Endothelial cell (in vitro differentiated cells): ENCODE results near the gene ARMC7. TPM values are rescaled to one million over a fixed set of nuclear protein-coding genes. Genes with fewer than 3 reads are reported as not detected.

Experiments
- DNase-seq: peaks from one replicate; pipeline ENCODE4 v3.0.0; 2021; ENCODE audit warnings: low spot score
- H3K27ac Mint-ChIP-seq: one replicate; pipeline ENCODE4 v1.8.0; 2021; ENCODE audit warnings: mixed read lengths, inconsistent platforms; ENCODE audit not compliant: unreplicated experiment
- H3K27me3 Mint-ChIP-seq: one replicate; pipeline ENCODE4 v1.8.0; 2021; ENCODE audit warnings: mild to moderate bottlenecking, moderate library complexity, mixed read lengths, inconsistent platforms; ENCODE audit not compliant: unreplicated experiment
- H3K36me3 Mint-ChIP-seq: one replicate; pipeline ENCODE4 v1.8.0; 2021; ENCODE audit warnings: mild to moderate bottlenecking, low read depth, mixed read lengths, inconsistent platforms; ENCODE audit not compliant: unreplicated experiment
- H3K4me1 Mint-ChIP-seq: one replicate; pipeline ENCODE4 v1.8.0; 2021; ENCODE audit warnings: mild to moderate bottlenecking, mixed read lengths, inconsistent platforms; ENCODE audit not compliant: unreplicated experiment
- H3K4me3 Mint-ChIP-seq: one replicate; pipeline ENCODE4 v1.8.0; 2021; ENCODE audit warnings: mild to moderate bottlenecking, mixed read lengths, inconsistent platforms; ENCODE audit not compliant: unreplicated experiment
- H3K9me3 Mint-ChIP-seq: one replicate; pipeline ENCODE4 v1.8.0; 2021; ENCODE audit warnings: mixed read lengths, inconsistent platforms; ENCODE audit not compliant: unreplicated experiment
- total RNA-seq: library from RNA; stranded (reverse); fragmentation: NEBNext Ultra II Directional; extraction: Animal tissue kit (Norgen Biotek cat#: 25700); gene quantifications from one replicate; pipeline ENCODE4 v1.2.1, GENCODE V29; 2021; ENCODE audit not compliant: unreplicated experiment
- TF ChIP-seq, protein P1 (sequence below): fragments of 200-600 bp; sonication (generic); IDR thresholded peaks from one replicate; pipeline ENCODE4 v1.5.0; 2021; ENCODE audit warnings: antibody characterized with exemption; ENCODE audit not compliant: unreplicated experiment

Gene ARMC7
- total RNA-seq, 1 donor from 2014 or later, result 43.4 TPM

- H3K27ac Mint-ChIP-seq, result peak overlapping the region; percentile 86
- TF ChIP-seq, protein P1, sequence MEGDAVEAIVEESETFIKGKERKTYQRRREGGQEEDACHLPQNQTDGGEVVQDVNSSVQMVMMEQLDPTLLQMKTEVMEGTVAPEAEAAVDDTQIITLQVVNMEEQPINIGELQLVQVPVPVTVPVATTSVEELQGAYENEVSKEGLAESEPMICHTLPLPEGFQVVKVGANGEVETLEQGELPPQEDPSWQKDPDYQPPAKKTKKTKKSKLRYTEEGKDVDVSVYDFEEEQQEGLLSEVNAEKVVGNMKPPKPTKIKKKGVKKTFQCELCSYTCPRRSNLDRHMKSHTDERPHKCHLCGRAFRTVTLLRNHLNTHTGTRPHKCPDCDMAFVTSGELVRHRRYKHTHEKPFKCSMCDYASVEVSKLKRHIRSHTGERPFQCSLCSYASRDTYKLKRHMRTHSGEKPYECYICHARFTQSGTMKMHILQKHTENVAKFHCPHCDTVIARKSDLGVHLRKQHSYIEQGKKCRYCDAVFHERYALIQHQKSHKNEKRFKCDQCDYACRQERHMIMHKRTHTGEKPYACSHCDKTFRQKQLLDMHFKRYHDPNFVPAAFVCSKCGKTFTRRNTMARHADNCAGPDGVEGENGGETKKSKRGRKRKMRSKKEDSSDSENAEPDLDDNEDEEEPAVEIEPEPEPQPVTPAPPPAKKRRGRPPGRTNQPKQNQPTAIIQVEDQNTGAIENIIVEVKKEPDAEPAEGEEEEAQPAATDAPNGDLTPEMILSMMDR, result no peak
- H3K27me3 Mint-ChIP-seq, result peaks cover 24% of the 10 kb centered on the region
- H3K4me1 Mint-ChIP-seq, result peaks cover 61% of the 10 kb centered on the region
- H3K36me3 Mint-ChIP-seq, result peaks cover 14% of the 10 kb centered on the region
- peak overlapping the region; percentile 87 for H3K4me3 Mint-ChIP-seq
- no peaks in the 10 kb centered on the region for H3K9me3 Mint-ChIP-seq
- DNase-seq, result no peak
These were observed 21.0 kb upstream of the ARMC7 start for GRCh38 chr17:75088465-75089417.

DNA sequence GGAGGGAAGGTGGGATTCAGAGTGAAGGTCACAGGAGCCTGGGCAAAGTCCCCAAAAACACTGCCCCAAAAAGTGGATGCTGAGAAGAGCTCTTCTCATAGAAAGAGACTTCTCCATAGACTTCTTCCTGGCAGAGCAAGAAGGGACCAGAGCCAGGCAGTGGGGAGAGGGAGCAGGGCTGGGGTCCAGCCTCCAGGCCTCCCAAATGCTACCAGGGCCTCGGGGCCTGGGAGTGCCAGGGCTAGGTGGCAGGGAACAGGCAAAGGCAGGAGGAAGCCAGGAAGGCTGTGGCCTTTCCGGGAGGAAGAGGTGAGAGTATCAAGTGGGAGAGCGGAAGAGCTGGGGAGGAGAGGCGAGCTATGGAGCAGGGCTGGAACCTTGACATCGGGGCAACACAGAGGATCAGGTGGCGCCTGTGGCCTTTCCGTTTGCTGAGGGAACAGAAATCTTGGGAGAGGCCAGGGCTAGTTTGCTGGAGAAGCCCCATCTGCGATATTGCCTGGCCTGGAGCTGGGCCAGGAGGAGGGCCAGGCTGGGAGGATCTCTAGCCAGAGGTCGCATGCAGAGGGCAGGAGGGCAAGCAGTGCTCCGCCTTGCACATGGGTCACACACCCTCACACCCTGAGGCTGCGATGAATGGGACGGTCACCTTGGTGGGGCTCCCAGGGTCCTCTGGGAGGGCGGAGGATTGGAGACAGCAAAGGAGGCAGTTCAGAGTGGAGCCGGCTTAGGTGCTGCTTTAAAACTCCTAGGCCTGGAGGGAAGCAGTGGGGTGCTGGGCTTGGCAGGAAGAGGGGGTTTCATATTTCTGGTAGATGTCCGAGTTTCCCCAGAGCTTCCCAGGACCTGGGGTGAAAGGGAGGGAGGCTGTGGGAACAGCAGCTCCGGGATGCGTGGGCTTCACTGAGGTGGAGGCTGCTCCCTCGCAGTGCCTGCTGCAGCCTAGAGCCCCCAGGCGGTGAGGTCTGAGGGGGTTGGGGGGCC lies 18.6 kb upstream of the ARMC7 start:
- Mint-ChIP-seq H3K9me3 (no peaks in the 10 kb centered on the region), H3K36me3 (peaks cover 14% of the 10 kb centered on the region), H3K27me3 (peaks cover 26% of the 10 kb centered on the region), H3K27ac (peak overlapping the region; percentile 44), H3K4me1 (peaks cover 53% of the 10 kb centered on the region), H3K4me3 (peak overlapping the region; percentile 72)
- DNase-seq, result peak; percentile 22
- TF ChIP-seq, protein P1, result no peak

DNA sequence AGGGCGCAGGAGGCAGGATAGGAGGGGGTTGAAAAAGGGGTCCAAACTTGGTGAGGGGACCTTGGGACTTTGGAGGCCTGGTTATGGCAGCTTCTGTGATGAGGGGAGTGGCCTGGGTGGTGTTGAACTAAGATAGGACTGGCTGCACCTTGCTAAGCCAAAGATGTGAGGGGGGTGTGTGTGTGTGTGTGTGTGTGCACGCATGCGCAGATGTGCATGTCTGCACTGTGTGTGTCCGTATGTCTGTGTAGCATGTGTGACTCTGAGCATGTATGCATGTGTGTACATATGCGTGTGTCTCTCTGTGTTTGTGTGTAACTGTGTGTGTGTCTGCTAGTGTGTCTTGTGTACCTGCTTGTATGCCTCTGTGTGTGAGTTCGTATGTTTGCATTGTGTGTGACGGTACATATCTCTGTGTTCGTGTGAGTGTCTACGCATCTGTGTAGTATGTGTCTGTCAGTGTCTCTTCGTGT lies 17.9 kb upstream of the ARMC7 start:
- H3K27me3 Mint-ChIP-seq, result peaks cover 25% of the 10 kb centered on the region
- peaks cover 48% of the 10 kb centered on the region for H3K4me1 Mint-ChIP-seq
- peak overlapping the region; percentile 44 for H3K27ac Mint-ChIP-seq
- DNase-seq, result no peak
- peak overlapping the region; percentile 72 for H3K4me3 Mint-ChIP-seq
- peaks cover 14% of the 10 kb centered on the region for H3K36me3 Mint-ChIP-seq
- TF ChIP-seq, protein P1, result no peak
- H3K9me3 Mint-ChIP-seq, result no peaks in the 10 kb centered on the region

DNA sequence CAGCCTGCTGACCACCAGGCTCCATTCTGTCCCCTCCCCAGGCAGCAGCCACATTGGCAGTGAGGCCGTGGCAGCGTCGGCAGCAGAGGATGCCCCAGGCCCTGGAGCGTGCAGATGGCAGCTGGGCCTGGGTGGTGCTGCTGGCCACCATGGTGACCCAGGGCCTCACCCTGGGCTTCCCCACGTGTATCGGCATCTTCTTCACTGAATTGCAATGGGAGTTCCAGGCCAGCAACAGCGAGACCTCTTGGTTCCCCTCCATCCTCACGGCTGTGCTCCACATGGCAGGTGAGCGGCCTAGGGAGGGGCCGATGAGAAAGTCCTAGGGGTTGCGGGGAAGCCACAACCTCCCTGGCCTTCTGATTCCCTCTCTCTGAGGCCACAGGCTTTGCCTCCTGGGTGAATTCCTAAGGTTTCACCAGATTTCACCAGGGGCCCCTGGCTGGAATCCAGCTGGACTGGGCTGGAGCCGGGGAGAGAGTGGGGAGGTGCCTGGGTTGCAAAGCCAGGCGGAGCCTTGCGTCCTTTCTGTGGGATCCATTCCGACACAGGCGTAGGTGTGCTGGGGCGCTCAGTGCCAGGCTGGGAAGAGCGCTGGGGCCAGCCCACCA lies 16.1 kb upstream of the ARMC7 start:
- Mint-ChIP-seq H3K27ac (no peak overlapping the region), H3K4me3 (no peak overlapping the region), H3K4me1 (peaks cover 53% of the 10 kb centered on the region), H3K9me3 (no peaks in the 10 kb centered on the region), H3K36me3 (peaks cover 20% of the 10 kb centered on the region), H3K27me3 (peaks cover 24% of the 10 kb centered on the region)
- no peak for DNase-seq
- TF ChIP-seq, protein P1, result no peak
